GM19452 (cell line): ENCODE data around the gene NXPH3.

Source experiments
- ATAC-seq: cut with Tn5 transposase; IDR thresholded peaks from one replicate; pipeline ENCODE4 v1.9.1; 2021; ENCODE audit not compliant: unreplicated experiment

Gene NXPH3

GRCh38 chr17:49624896-49625295, 49.2 kb downstream of the NXPH3 start:
- no peak for ATAC-seq

GRCh38 chr17:49629447-49629846, 53.8 kb downstream of the NXPH3 start:
- no peak for ATAC-seq

DNA sequence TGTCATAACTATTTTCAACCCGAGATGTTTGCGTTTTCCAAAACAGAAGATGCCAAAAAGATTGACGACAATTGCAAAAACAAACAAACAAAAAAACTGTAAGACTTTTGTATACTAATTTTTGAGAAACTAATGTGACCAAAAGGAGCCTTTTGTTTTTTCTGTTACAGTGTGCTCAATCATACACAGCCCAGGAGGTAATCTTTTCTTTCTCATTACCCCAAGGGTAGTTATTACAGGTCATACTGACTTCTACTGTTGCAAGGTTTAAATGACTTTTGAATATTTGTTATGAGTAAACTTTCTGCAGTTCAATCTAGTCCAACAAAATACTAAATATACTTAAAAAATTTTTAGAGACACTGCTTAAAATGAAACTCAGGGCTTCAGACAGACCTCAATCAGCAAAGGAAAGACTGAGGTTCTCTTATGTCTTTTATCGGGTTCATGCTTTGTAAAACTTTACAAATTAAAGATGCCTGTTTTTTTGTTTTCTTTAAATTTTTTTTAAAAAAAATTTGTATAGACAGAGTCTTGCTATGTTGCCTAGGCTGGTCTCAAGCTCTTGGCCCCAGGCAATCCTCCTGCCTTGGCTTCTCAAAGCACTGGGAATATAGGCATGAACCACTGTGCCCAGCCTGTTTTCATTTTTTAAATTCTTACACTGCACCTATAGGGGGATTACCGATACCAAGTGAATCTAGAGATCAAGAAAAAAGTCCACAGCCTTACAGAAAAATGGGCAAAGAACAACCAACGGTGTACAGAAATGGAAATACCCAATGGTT, 54.6 kb downstream of the NXPH3 start:
- ATAC-seq, result no peak

- ATAC-seq, result no peak
These were observed 55.8 kb downstream of the NXPH3 start for GRCh38 chr17:49631496-49631895.
